Eye (tissue), 1 donor: ENCODE measurements around the gene SOX1.

Experiments
- DNase-seq: peaks from one replicate; pipeline ENCODE4 v3.0.0-alpha.2; 2015

SOX1 gene

GRCh38 chr13:112059457-112060281, 7.3 kb upstream of the SOX1 start:
- DNase-seq, result peak; percentile 24

GRCh38 chr13:112060282-112060830, 6.6 kb upstream of the SOX1 start:
- peak; percentile 56 for DNase-seq

GRCh38 chr13:112060899-112061366, 6.0 kb upstream of the SOX1 start:
- peak; percentile 60 for DNase-seq

- no peak for DNase-seq
Observed at GRCh38 chr13:112061367-112062061, 5.4 kb upstream of the SOX1 start.

GRCh38 chr13:112062072-112062567, 4.8 kb upstream of the SOX1 start:
- DNase-seq, result peak; percentile 75

- peak; percentile 82 for DNase-seq
Observed at GRCh38 chr13:112062571-112063570, 4.1 kb upstream of the SOX1 start.

GRCh38 chr13:112063807-112064206, 3.1 kb upstream of the SOX1 start:
- DNase-seq, result peak; percentile 21

- DNase-seq, result no peak
Observed at GRCh38 chr13:112064222-112064621, 2.7 kb upstream of the SOX1 start.

GRCh38 chr13:112065521-112065866, 1.5 kb upstream of the SOX1 start:
- no peak for DNase-seq

- peak; percentile 83 for DNase-seq
Observed at GRCh38 chr13:112065867-112066623, 904 bp upstream of the SOX1 start.

- DNase-seq, result peak; percentile 90
Observed at GRCh38 chr13:112066624-112067004, 335 bp upstream of the SOX1 start.

GRCh38 chr13:112067871-112068539, 1.1 kb downstream of the SOX1 start:
- DNase-seq, result peak; percentile 73

- no peak for DNase-seq
Observed at GRCh38 chr13:112068540-112069060, 1.7 kb downstream of the SOX1 start.

- DNase-seq, result peak; percentile 70
Observed at GRCh38 chr13:112069061-112069844, 2.3 kb downstream of the SOX1 start.

GRCh38 chr13:112069845-112070251, 2.9 kb downstream of the SOX1 start:
- DNase-seq, result peak; percentile 62

GRCh38 chr13:112071102-112071722, 4.3 kb downstream of the SOX1 start:
- DNase-seq, result peak; percentile 40

GRCh38 chr13:112071723-112072533, 5.0 kb downstream of the SOX1 start:
- DNase-seq, result peak; percentile 54

- peak; percentile 88 for DNase-seq
Observed at GRCh38 chr13:112072534-112073244, 5.7 kb downstream of the SOX1 start.
